HL-60 (cell line): ENCODE results near the gene SHISA3.

Source experiments
- DNase-seq, 2 experiments: peaks; one replicate each; pipeline ENCODE4 v3.0.0-alpha.2; 2010 to 2020; ENCODE audit warnings: low read depth in 1 of 2, low spot score in 1 of 2
- H3K27ac ChIP-seq: fragments of 250-450 bp; sonication (Bioruptor Pico); replicated peaks from 2 replicates; pipeline ENCODE4 v1.5.1; 2020; ENCODE audit warnings: mild to moderate bottlenecking, moderate library complexity
- H3K27me3 ChIP-seq: fragments of 250-450 bp; sonication (Bioruptor Pico); 2 replicates; pipeline ENCODE4 v1.5.1; 2021; ENCODE audit warnings: mild to moderate bottlenecking, moderate library complexity; ENCODE audit not compliant: insufficient read depth, poor library complexity, severe bottlenecking
- H3K4me3 ChIP-seq: replicated peaks from 2 replicates; pipeline ENCODE4 v1.5.1; 2011; ENCODE audit warnings: mild to moderate bottlenecking, control low read depth, low read length; ENCODE audit not compliant: insufficient read depth
- CTCF ChIP-seq: IDR thresholded peaks from one replicate; pipeline ENCODE4 v1.5.1; 2011; ENCODE audit warnings: low read length, control low read depth, inconsistent platforms; ENCODE audit not compliant: insufficient read depth
- GABPA ChIP-seq: IDR thresholded peaks from 2 replicates; pipeline ENCODE4 v1.6.1; 2012; ENCODE audit warnings: low read depth
- POLR2AphosphoS5 ChIP-seq: IDR thresholded peaks from 2 replicates; pipeline ENCODE4 v1.6.1; 2012; ENCODE audit warnings: low read depth
- REST ChIP-seq: IDR thresholded peaks from 2 replicates; pipeline ENCODE4 v1.6.1; 2012; ENCODE audit warnings: low read depth; ENCODE audit not compliant: insufficient replicate concordance
- SPI1 ChIP-seq: IDR thresholded peaks from 2 replicates; pipeline ENCODE4 v1.6.1; 2012; ENCODE audit warnings: low read depth, mild to moderate bottlenecking, borderline replicate concordance

The SHISA3 gene

GRCh38 chr4:42440083-42440482 is 42.8 kb downstream of the SHISA3 start:
- H3K27me3 ChIP-seq: no peaks in the 10 kb centered on the region
- DNase-seq: no peak

GRCh38 chr4:42442601-42443000 is 45.3 kb downstream of the SHISA3 start:
- Histone ChIP-seq H3K27ac (no peak overlapping the region), H3K4me3 (no peak overlapping the region), H3K27me3 (no peaks in the 10 kb centered on the region)
- TF ChIP-seq REST (no peak), POLR2AphosphoS5 (no peak), CTCF (no peak), SPI1 (no peak), GABPA (no peak)
- DNase-seq: no peak

More at GRCh38 chr4:42440083-42440482, 42.8 kb downstream of the SHISA3 start:
- Histone ChIP-seq H3K27ac (no peak overlapping the region), H3K4me3 (no peak overlapping the region)
- TF ChIP-seq POLR2AphosphoS5 (no peak), SPI1 (no peak)

- TF ChIP-seq GABPA: no peak
- TF ChIP-seq SPI1: no peak
- TF ChIP-seq REST: no peak
- TF ChIP-seq CTCF: no peak
- TF ChIP-seq POLR2AphosphoS5: no peak
- no peak for DNase-seq
- no peak overlapping the region for H3K4me3 ChIP-seq
- no peak overlapping the region for H3K27ac ChIP-seq
- H3K27me3 ChIP-seq: no peaks in the 10 kb centered on the region
Measured at GRCh38 chr4:42445038-42445437, 47.8 kb downstream of the SHISA3 start.

GRCh38 chr4:42446823-42447222 is 49.5 kb downstream of the SHISA3 start:
- no peak overlapping the region for H3K27ac ChIP-seq
- H3K27me3 ChIP-seq: no peaks in the 10 kb centered on the region
- H3K4me3 ChIP-seq: no peak overlapping the region
- no peak for TF ChIP-seq POLR2AphosphoS5
- no peak for TF ChIP-seq CTCF
- no peak for TF ChIP-seq REST
- TF ChIP-seq SPI1: no peak
- no peak for TF ChIP-seq GABPA
- DNase-seq: no peak
